WTC11 (cell line): ENCODE data around the gene ACRBP.

ENCODE experiments used
- NR2C2 ChIP-seq: sonication (generic); formaldehyde crosslinking; IDR thresholded peaks from 2 replicates; pipeline ENCODE4 v1.8.0; 2022; ENCODE audit warnings: mild to moderate bottlenecking, missing genetic modification reagents
- SMAD3 ChIP-seq: sonication (generic); formaldehyde crosslinking; IDR thresholded peaks from 2 replicates; pipeline ENCODE4 v1.8.0; 2022; ENCODE audit warnings: missing genetic modification reagents, mild to moderate bottlenecking, borderline replicate concordance
- ZNF121 ChIP-seq: sonication (generic); formaldehyde crosslinking; IDR thresholded peaks from 2 replicates; pipeline ENCODE4 v1.8.0; 2023; ENCODE audit warnings: missing genetic modification reagents
- ZNF423 ChIP-seq: fragments of 250-450 bp; sonication (Bioruptor Pico); IDR thresholded peaks from 2 replicates; pipeline ENCODE4 v2.1.2; 2022; ENCODE audit warnings: mild to moderate bottlenecking, moderate library complexity
- TF ChIP-seq, protein P1 (sequence below): fragments of 200-600 bp; IDR thresholded peaks from 2 replicates; pipeline ENCODE4 v1.8.0; 2022; ENCODE audit warnings: antibody characterized with exemption
- TF ChIP-seq, protein P2 (sequence below): sonication (generic); formaldehyde crosslinking; IDR thresholded peaks from 2 replicates; pipeline ENCODE4 v1.8.0; 2022; ENCODE audit warnings: mild to moderate bottlenecking, missing genetic modification reagents
- TF ChIP-seq, protein P3 (sequence below): sonication (generic); formaldehyde crosslinking; IDR thresholded peaks from 2 replicates; pipeline ENCODE4 v1.8.1; 2023; ENCODE audit warnings: mild to moderate bottlenecking, missing genetic modification reagents, borderline replicate concordance
- TF ChIP-seq, protein P4 (sequence below): sonication (generic); formaldehyde crosslinking; IDR thresholded peaks from 2 replicates; pipeline ENCODE4 v1.8.1; 2022; ENCODE audit warnings: mild to moderate bottlenecking, missing genetic modification reagents, moderate library complexity, borderline replicate concordance
- TF ChIP-seq, protein P5 (sequence below): sonication (generic); formaldehyde crosslinking; IDR thresholded peaks from 2 replicates; pipeline ENCODE4 v1.8.1; 2022; ENCODE audit warnings: mild to moderate bottlenecking, moderate library complexity, missing genetic modification reagents
- TF ChIP-seq, protein P6 (sequence below): sonication (generic); formaldehyde crosslinking; IDR thresholded peaks from 2 replicates; pipeline ENCODE4 v1.8.1; 2023; ENCODE audit warnings: mild to moderate bottlenecking, missing genetic modification reagents, moderate library complexity

DNA sequence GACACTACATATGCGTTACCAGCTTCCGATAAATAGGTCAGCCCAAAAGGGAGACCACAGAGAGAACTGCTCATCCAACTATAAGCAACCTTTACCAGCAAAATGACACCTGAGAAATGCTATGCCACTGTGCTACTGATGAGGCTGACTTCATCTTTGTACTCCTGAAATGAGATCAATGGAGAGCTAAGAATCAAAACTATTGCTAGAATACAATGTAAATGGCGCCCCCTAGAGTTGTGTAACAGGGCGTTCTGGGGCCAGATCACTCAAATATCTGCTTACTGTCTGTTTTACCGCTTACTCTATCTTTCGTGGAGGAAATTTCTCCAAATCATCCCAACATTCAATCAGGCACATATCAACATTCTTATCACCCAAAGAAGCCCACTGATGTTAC is 37.4 kb upstream of the ACRBP start:
- TF ChIP-seq SMAD3: no peak
- TF ChIP-seq, protein P1, sequence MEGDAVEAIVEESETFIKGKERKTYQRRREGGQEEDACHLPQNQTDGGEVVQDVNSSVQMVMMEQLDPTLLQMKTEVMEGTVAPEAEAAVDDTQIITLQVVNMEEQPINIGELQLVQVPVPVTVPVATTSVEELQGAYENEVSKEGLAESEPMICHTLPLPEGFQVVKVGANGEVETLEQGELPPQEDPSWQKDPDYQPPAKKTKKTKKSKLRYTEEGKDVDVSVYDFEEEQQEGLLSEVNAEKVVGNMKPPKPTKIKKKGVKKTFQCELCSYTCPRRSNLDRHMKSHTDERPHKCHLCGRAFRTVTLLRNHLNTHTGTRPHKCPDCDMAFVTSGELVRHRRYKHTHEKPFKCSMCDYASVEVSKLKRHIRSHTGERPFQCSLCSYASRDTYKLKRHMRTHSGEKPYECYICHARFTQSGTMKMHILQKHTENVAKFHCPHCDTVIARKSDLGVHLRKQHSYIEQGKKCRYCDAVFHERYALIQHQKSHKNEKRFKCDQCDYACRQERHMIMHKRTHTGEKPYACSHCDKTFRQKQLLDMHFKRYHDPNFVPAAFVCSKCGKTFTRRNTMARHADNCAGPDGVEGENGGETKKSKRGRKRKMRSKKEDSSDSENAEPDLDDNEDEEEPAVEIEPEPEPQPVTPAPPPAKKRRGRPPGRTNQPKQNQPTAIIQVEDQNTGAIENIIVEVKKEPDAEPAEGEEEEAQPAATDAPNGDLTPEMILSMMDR: peak; percentile 40
- TF ChIP-seq, protein P2, sequence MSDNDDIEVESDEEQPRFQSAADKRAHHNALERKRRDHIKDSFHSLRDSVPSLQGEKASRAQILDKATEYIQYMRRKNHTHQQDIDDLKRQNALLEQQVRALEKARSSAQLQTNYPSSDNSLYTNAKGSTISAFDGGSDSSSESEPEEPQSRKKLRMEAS (CRISPR knock-in tag): no peak
- TF ChIP-seq, protein P3, sequence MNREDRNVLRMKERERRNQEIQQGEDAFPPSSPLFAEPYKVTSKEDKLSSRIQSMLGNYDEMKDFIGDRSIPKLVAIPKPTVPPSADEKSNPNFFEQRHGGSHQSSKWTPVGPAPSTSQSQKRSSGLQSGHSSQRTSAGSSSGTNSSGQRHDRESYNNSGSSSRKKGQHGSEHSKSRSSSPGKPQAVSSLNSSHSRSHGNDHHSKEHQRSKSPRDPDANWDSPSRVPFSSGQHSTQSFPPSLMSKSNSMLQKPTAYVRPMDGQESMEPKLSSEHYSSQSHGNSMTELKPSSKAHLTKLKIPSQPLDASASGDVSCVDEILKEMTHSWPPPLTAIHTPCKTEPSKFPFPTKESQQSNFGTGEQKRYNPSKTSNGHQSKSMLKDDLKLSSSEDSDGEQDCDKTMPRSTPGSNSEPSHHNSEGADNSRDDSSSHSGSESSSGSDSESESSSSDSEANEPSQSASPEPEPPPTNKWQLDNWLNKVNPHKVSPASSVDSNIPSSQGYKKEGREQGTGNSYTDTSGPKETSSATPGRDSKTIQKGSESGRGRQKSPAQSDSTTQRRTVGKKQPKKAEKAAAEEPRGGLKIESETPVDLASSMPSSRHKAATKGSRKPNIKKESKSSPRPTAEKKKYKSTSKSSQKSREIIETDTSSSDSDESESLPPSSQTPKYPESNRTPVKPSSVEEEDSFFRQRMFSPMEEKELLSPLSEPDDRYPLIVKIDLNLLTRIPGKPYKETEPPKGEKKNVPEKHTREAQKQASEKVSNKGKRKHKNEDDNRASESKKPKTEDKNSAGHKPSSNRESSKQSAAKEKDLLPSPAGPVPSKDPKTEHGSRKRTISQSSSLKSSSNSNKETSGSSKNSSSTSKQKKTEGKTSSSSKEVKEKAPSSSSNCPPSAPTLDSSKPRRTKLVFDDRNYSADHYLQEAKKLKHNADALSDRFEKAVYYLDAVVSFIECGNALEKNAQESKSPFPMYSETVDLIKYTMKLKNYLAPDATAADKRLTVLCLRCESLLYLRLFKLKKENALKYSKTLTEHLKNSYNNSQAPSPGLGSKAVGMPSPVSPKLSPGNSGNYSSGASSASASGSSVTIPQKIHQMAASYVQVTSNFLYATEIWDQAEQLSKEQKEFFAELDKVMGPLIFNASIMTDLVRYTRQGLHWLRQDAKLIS (CRISPR knock-in tag): no peak
- TF ChIP-seq, protein P4, sequence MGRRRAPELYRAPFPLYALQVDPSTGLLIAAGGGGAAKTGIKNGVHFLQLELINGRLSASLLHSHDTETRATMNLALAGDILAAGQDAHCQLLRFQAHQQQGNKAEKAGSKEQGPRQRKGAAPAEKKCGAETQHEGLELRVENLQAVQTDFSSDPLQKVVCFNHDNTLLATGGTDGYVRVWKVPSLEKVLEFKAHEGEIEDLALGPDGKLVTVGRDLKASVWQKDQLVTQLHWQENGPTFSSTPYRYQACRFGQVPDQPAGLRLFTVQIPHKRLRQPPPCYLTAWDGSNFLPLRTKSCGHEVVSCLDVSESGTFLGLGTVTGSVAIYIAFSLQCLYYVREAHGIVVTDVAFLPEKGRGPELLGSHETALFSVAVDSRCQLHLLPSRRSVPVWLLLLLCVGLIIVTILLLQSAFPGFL (CRISPR knock-in tag): no peak
- no peak for TF ChIP-seq NR2C2 (CRISPR knock-in tag)
- TF ChIP-seq ZNF423 (CRISPR knock-in tag): no peak
- no peak for TF ChIP-seq ZNF121 (CRISPR knock-in tag)
- TF ChIP-seq, protein P5, sequence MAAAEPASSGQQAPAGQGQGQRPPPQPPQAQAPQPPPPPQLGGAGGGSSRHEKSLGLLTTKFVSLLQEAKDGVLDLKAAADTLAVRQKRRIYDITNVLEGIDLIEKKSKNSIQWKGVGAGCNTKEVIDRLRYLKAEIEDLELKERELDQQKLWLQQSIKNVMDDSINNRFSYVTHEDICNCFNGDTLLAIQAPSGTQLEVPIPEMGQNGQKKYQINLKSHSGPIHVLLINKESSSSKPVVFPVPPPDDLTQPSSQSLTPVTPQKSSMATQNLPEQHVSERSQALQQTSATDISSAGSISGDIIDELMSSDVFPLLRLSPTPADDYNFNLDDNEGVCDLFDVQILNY (CRISPR knock-in tag): no peak
- TF ChIP-seq, protein P6, sequence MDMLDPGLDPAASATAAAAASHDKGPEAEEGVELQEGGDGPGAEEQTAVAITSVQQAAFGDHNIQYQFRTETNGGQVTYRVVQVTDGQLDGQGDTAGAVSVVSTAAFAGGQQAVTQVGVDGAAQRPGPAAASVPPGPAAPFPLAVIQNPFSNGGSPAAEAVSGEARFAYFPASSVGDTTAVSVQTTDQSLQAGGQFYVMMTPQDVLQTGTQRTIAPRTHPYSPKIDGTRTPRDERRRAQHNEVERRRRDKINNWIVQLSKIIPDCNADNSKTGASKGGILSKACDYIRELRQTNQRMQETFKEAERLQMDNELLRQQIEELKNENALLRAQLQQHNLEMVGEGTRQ (CRISPR knock-in tag): no peak
